NT2/D1 (cell line): ENCODE measurements around the gene ENDOV.

ENCODE experiments used
- SUZ12 ChIP-seq: IDR thresholded peaks from 2 replicates; pipeline ENCODE4 v1.6.1; 2011; ENCODE audit not compliant: insufficient read length, insufficient read depth; ENCODE audit errors: extremely low read depth
- YY1 ChIP-seq: IDR thresholded peaks from 2 replicates; pipeline ENCODE4 v1.6.1; 2011; ENCODE audit not compliant: insufficient read length, insufficient read depth

DNA sequence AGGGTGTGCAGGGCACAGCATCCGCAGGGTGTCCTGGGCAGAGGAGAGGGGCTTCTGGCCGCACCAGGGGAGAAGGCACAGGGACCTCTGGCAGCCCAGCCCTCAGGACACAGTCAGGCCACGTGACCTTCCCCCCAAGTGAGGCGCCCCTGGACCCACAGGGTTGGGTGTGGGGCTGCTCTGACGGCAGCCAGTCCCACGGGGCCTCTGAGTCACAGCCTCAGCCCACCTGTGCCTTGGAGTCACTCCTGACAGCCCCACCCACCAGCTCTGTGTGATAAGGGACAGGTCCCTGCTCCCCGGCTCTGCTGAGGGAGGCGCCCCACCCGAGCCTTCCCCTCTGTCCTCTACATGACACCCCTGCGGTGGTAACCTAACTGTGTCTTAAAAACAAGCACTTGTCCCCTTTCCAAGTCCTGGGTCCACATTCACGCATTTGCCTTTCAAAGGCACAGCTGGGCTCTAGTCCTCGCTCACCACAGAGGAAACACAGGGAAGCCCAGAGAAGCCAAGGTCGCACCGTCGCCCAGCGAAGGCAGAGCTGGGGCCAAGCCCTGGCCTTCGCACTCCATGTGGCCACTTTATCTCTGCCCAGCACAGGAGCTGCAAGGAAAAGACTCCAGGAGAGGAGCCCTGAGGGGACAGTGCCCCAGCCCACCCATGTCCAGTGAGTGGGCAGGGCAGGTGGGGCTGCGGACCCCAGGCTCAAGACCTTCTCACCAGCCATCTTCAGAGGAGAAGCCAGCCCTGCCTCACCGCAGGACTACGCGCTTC, 66.5 kb downstream of the ENDOV start:
- TF ChIP-seq YY1 (no peak), SUZ12 (no peak)
